HepG2 (cell line): ENCODE data around the gene ZACN. TPM values are rescaled to one million over a fixed set of nuclear protein-coding genes. Genes with fewer than 3 reads are reported as not detected.
"Not testable (repeated sequence)": the region's sequence is repeated elsewhere in the genome, so short reads cannot be mapped to it uniquely, and the experiment has no call there.

Experiments
- ATAC-seq: fragments of 200-7000 bp; cut with Tn5 transposase; 3 replicates; pipeline ENCODE4 v1.9.1; 2020; ENCODE audit warnings: mild to moderate bottlenecking, moderate library complexity
- BruUV-seq: library from RNA; stranded (reverse); fragments of 400-500 nt; replicated peaks from 2 replicates; lab custom pipeline; 2021; lab: Mats Ljungman, UMichigan
- CTCF ChIA-PET: fragments of 300-600 bp; formaldehyde crosslinking; extraction: SDS; loops from one replicate; lab custom pipeline; 2021; ENCODE audit warnings: low total read pairs, inconsistent platforms, low intra/inter-chr PET ratio; lab: Yijun Ruan, JAX
- POLR2A ChIA-PET: fragments of 350-600 bp; sonication (Branson Sonifier 250); formaldehyde crosslinking; loops from one replicate; lab custom pipeline; 2020; ENCODE audit warnings: antibody characterized with exemption, inconsistent platforms; lab: Yijun Ruan, JAX
- DNase-seq: peaks from one replicate; pipeline ENCODE4 v3.0.0-alpha.2; 2015; ENCODE audit warnings: low spot score
- FAIRE-seq: peaks from 3 replicates; lab custom pipeline; 2011; peaks lifted over from hg19 to GRCh38; lab: Jason Lieb, UNC
- H2AFZ ChIP-seq: one replicate; pipeline ENCODE4 v1.6.1; 2011; ENCODE audit warnings: low read length, inconsistent platforms
- H3K27ac ChIP-seq: fragments of 300-600 bp; 3 replicates; pipeline ENCODE4 v1.8.0; 2011; ENCODE audit warnings: mixed run types, mild to moderate bottlenecking, mixed read lengths, low read length, inconsistent platforms; ENCODE audit not compliant: insufficient read depth; ENCODE audit errors: extremely low read length
- H3K27me3 ChIP-seq, 2 experiments: fragments of 200-600 bp in 1 of 2; 2 replicates in 1 of 2; 3 replicates in 1 of 2; pipeline versions ENCODE4 v1.6.0 to v1.8.0; 2011; ENCODE audit warnings: low read length in 2 of 2, mild to moderate bottlenecking in 2 of 2, moderate library complexity in 2 of 2, inconsistent platforms in 1 of 2; ENCODE audit not compliant: insufficient read depth in 2 of 2, control insufficient read depth in 1 of 2
- H3K36me3 ChIP-seq, 2 experiments: fragments of 200-600 bp in 1 of 2; replicated peaks in 1 of 2; 2 replicates in 1 of 2; 3 replicates in 1 of 2; pipeline versions ENCODE4 v1.5.1 to v1.8.0; 2011; ENCODE audit warnings: low read length in 2 of 2, inconsistent platforms in 1 of 2; ENCODE audit not compliant: insufficient read depth in 2 of 2, control insufficient read depth in 1 of 2
- H3K4me1 ChIP-seq: 2 replicates; pipeline ENCODE4 v1.5.1; 2012; ENCODE audit warnings: low read length, inconsistent platforms; ENCODE audit not compliant: insufficient read depth
- H3K4me2 ChIP-seq: 2 replicates; pipeline ENCODE4 v1.6.0; 2011; ENCODE audit warnings: low read depth, low read length, inconsistent platforms
- H3K4me3 ChIP-seq, 3 experiments: fragments of 200-600 bp in 1 of 3; sonication (generic), shearing (Covaris generic) in 1 of 3; replicated peaks in 1 of 3; 2 replicates each; pipeline ENCODE4 v1.5.1; 2011 to 2016; ENCODE audit warnings: low read length in 3 of 3, inconsistent platforms in 2 of 3, low read depth in 2 of 3, mild to moderate bottlenecking in 2 of 3, control low read depth in 1 of 3, mixed read lengths in 1 of 3; ENCODE audit not compliant: insufficient read depth in 1 of 3
- H3K79me2 ChIP-seq: one replicate; pipeline ENCODE4 v1.6.1; 2011; ENCODE audit warnings: low read length, inconsistent platforms; ENCODE audit not compliant: insufficient read depth
- H3K9ac ChIP-seq: 2 replicates; pipeline ENCODE4 v1.6.0; 2011; ENCODE audit warnings: mild to moderate bottlenecking, low read depth, low read length, inconsistent platforms; ENCODE audit not compliant: insufficient read depth
- H3K9me3 ChIP-seq: 2 replicates; pipeline ENCODE4 v1.5.1; 2012; ENCODE audit warnings: mild to moderate bottlenecking, low read length
- H4K20me1 ChIP-seq: 2 replicates; pipeline ENCODE4 v1.6.0; 2011; ENCODE audit warnings: inconsistent platforms, mild to moderate bottlenecking, low read length, moderate library complexity; ENCODE audit not compliant: insufficient read depth
- HNF4G ChIP-seq, 2 experiments: sonication (generic) in 1 of 2; formaldehyde crosslinking in 1 of 2; IDR thresholded peaks; 2 replicates each; pipeline versions ENCODE4 v1.4.0 to v1.6.1; 2011 to 2020; ENCODE audit warnings: borderline replicate concordance in 2 of 2, low read depth in 2 of 2, mild to moderate bottlenecking in 2 of 2, low read length in 1 of 2, missing genetic modification reagents in 1 of 2, moderate library complexity in 1 of 2
- RBFOX2 ChIP-seq: fragments of 200-400 bp; formaldehyde crosslinking; IDR thresholded peaks from 2 replicates; pipeline ENCODE4 v1.6.1; 2017; ENCODE audit warnings: low read depth, mild to moderate bottlenecking, low read length
- REPIN1 ChIP-seq: sonication (generic); formaldehyde crosslinking; IDR thresholded peaks from 2 replicates; pipeline ENCODE4 v1.8.0; 2022; ENCODE audit warnings: missing genetic modification reagents, low read depth, mild to moderate bottlenecking, borderline replicate concordance
- ZNF121 ChIP-seq: sonication (generic); formaldehyde crosslinking; IDR thresholded peaks from 2 replicates; pipeline ENCODE4 v1.5.0; 2020; ENCODE audit warnings: mild to moderate bottlenecking, missing genetic modification reagents
- ZNF136 ChIP-seq: sonication (generic); formaldehyde crosslinking; IDR thresholded peaks from 2 replicates; pipeline ENCODE4 v1.8.1; 2022; ENCODE audit warnings: low read depth, mild to moderate bottlenecking, moderate library complexity, missing genetic modification reagents
- ZNF331 ChIP-seq: sonication (generic); formaldehyde crosslinking; IDR thresholded peaks from 2 replicates; pipeline ENCODE4 v1.4.0; 2020; ENCODE audit warnings: missing genetic modification reagents
- ZNF431 ChIP-seq: sonication (generic); formaldehyde crosslinking; IDR thresholded peaks from 2 replicates; pipeline ENCODE4 v1.9.0; 2022; ENCODE audit warnings: missing genetic modification reagents, low read depth, mild to moderate bottlenecking, borderline replicate concordance
- ZNF614 ChIP-seq: IDR thresholded peaks from 2 replicates; pipeline ENCODE4 v1.6.1; 2018; ENCODE audit warnings: missing biosample characterization, missing genetic modification reagents, inconsistent platforms, borderline replicate concordance
- WGBS: methylation state at CpG from one replicate; pipeline ENCODE4 v1.1.6; 2017; ENCODE audit warnings: low lambda C conversion rate; 5-methylcytosine and 5-hydroxymethylcytosine counted together
- in situ Hi-C: cut with HindIII; loops from 2 replicates; pipeline ENCODE4 v1.10.0; 2017; ENCODE audit warnings: low pct_unique_long_range_greater_than_20kb; ENCODE audit not compliant: extremely low pct_ligation_motif_present
- intact Hi-C: fragments of 100-400 bp; cut with micrococcal nuclease; formaldehyde crosslinking; loops from one replicate; pipeline ENCODE4 v1.10.0; 2022; ENCODE audit not compliant: unreplicated experiment
- polyA plus RNA-seq, 8 experiments: library from polyadenylated mRNA; depleted of rRNA in 3 of 8; stranded (reverse) in 7 of 8; unstranded in 1 of 8; fragments of >200 nt; fragmentation: Illumina TruSeq in 4 of 8; extraction: Trizol in 4 of 8; gene quantifications; 2 replicates each; pipeline versions ENCODE4 v1.2.1 to v1.2.3, GENCODE V29; 2011 to 2016; ENCODE audit warnings: low read depth in 4 of 8, missing spikeins in 1 of 8, mixed read lengths in 1 of 8; ENCODE audit not compliant: insufficient read depth in 1 of 8
- total RNA-seq, 5 experiments: library from RNA; depleted of rRNA; stranded (reverse); fragments of >200 nt; fragmentation: Illumina TruSeq; extraction: Trizol; gene quantifications; 2 replicates each; pipeline ENCODE4 v1.2.3, GENCODE V29; 2016; ENCODE audit warnings: low read depth in 1 of 5
- TF ChIP-seq, protein P1 (sequence below): sonication (generic); formaldehyde crosslinking; IDR thresholded peaks from 2 replicates; pipeline ENCODE4 v1.5.1; 2020; ENCODE audit warnings: mild to moderate bottlenecking, missing genetic modification reagents, moderate library complexity

ZACN gene
- total and polyA plus RNA-seq, 2 of the 13 experiments (the other 11 are each of a cell fraction or from before 2014, with no cell fraction given) = 0.11 to 0.15 TPM

DNA sequence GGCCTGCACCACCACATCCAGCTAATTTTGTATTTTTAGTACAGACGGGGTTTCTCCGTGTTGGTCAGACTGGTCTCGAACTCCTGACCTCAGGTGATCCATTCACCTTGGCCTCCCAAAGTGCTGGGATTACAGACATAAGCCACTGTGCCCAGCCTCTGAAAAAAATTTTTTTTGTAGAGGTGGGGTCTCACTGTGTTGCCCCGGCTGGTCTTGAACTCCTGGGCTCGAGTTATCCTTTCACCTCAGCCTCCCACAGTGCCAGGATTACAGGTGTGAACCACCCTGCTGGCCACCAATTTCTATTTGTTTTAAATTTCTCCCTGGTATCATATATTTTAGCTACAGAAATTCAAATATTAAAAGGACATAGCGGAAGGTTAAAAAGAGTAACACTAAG is 20.7 kb upstream of the ZACN start:
- TF ChIP-seq ZNF121 (CRISPR knock-in tag) = peak; percentile 59
- H3K9ac ChIP-seq, H3K27me3 ChIP-seq, intact Hi-C loops, H3K4me1 ChIP-seq, DNase-seq, in situ Hi-C loops, H3K27ac ChIP-seq, H4K20me1 ChIP-seq, ATAC-seq, H3K4me2 ChIP-seq, BruUV-seq, H2AFZ ChIP-seq, FAIRE-seq, H3K4me3 ChIP-seq, H3K79me2 ChIP-seq, POLR2A ChIA-PET, H3K9me3 ChIP-seq: not testable (repeated sequence)
- WGBS = 91% methylated on average over 6 of the region's 6 CpGs
- H3K36me3 ChIP-seq = peaks cover 38 to 86% of the 10 kb centered on the region in 2 experiments
- CTCF ChIA-PET = interaction anchor here (1.8 kb wide), 1 partner anchor 44 kb away, joined by 7 read pairs; no protein-coding TSS in a partner anchor

DNA sequence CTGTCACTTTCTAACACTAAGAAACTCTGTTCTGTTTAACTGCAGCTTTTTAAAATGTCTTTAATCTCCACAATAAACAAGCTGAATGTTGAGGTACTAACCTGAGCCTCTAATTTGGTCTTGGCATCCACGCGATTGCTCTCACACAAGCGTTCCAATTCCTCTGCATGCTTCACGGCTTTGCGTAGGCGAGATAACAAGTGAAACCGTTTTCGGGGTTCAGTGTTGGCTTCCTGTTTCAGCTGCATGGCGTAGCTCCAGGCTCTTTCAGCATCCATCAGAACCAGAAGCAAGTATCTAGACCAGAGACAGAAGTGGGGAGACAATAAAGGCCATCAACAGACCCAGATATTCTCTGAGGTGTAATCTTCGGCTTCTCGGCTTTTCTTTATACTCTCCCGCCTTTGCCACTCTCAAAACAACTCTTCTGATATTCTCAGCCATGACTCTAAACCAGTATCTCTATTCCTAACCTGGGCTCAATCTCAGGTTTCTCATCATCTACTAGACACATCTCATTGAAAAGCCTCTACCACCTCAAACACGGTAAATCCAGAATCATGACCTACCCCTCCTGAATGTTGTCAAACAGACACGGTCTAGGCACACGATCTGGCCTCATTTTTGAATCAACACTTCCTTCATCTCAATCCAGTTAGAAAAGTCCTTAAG is 15.0 kb upstream of the ZACN start:
- intact Hi-C loops = no loop called here
- H4K20me1 ChIP-seq = no peaks in the 10 kb centered on the region
- FAIRE-seq (no peak), ATAC-seq (no peak), DNase-seq (no peak)
- no peaks in the 10 kb centered on the region for H3K79me2 ChIP-seq
- no peak overlapping the region for H2AFZ ChIP-seq
- H3K4me1 ChIP-seq = no peaks in the 10 kb centered on the region
- H3K27me3 ChIP-seq = no peaks in the 10 kb centered on the region
- WGBS = 98% methylated on average over 15 of the region's 15 CpGs
- no peak overlapping the region for H3K27ac ChIP-seq
- H3K4me3 ChIP-seq = no peak overlapping the region
- CTCF ChIA-PET = no interaction called here
- no peaks in the 10 kb centered on the region for H3K9me3 ChIP-seq
- H3K9ac ChIP-seq = no peak overlapping the region
- POLR2A ChIA-PET = interaction anchor here (0.7 to 2.0 kb wide), 2 partner anchors 123 to 168 kb away, joined by 3 to 4 read pairs; partner anchors contain the start of genes FBF1 and TRIM65
- in situ Hi-C loops = no loop called here
- TF ChIP-seq ZNF331 (CRISPR knock-in tag) (no peak), ZNF431 (CRISPR knock-in tag) (no peak), ZNF614 (no peak), RBFOX2 (0 out of 2 replicates have a peak, but pooled peaks have one; percentile 16), HNF4G (IDR thresholded peaks at IDR 0.05; ENCODE audit: borderline replicate concordance, low read depth, low read length) (no peak), HNF4G (CRISPR knock-in tag; IDR thresholded peaks at IDR 0.05; ENCODE audit: borderline replicate concordance, low read depth) (no peak), REPIN1 (CRISPR knock-in tag) (no peak), ZNF136 (CRISPR knock-in tag) (no peak)
- TF ChIP-seq, protein P1, sequence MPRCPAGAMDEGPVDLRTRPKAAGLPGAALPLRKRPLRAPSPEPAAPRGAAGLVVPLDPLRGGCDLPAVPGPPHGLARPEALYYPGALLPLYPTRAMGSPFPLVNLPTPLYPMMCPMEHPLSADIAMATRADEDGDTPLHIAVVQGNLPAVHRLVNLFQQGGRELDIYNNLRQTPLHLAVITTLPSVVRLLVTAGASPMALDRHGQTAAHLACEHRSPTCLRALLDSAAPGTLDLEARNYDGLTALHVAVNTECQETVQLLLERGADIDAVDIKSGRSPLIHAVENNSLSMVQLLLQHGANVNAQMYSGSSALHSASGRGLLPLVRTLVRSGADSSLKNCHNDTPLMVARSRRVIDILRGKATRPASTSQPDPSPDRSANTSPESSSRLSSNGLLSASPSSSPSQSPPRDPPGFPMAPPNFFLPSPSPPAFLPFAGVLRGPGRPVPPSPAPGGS (CRISPR knock-in tag) = no peak
- BruUV-seq = no TSS peak
- peaks cover 49 to 89% of the 10 kb centered on the region in 2 experiments for H3K36me3 ChIP-seq
- no peak overlapping the region for H3K4me2 ChIP-seq
